Activated naive CD8-positive, alpha-beta T cell treated with anti-CD3 and anti-CD28 coated beads, Interleukin-2, amount 50 U/mL, for 24 hours (primary cell): ENCODE measurements around the gene CYS1.
A peak's percentile ranks its signal among the peaks of the same experiment; 100 is the strongest.

Source experiments
- ATAC-seq: fragments of 150-1000 bp; cut with Tn5 transposase; one replicate; pipeline ENCODE4 v1.10.0; 2021
- DNase-seq: peaks from one replicate; pipeline ENCODE4 v3.0.0; 2021
- H3K27ac Mint-ChIP-seq: one replicate; pipeline ENCODE4 v1.8.0; 2021; ENCODE audit warnings: mild to moderate bottlenecking, mixed read lengths
- H3K27me3 Mint-ChIP-seq: one replicate; pipeline ENCODE4 v1.8.0; 2021; ENCODE audit warnings: mixed read lengths
- H3K36me3 Mint-ChIP-seq: one replicate; pipeline ENCODE4 v1.8.0; 2021; ENCODE audit warnings: low read depth, mixed read lengths
- H3K4me1 Mint-ChIP-seq: one replicate; pipeline ENCODE4 v1.8.0; 2021; ENCODE audit warnings: mixed read lengths
- H3K4me3 Mint-ChIP-seq: one replicate; pipeline ENCODE4 v1.8.0; 2021; ENCODE audit warnings: mild to moderate bottlenecking, moderate library complexity, mixed read lengths
- H3K9me3 Mint-ChIP-seq: one replicate; pipeline ENCODE4 v1.8.0; 2021; ENCODE audit warnings: mixed read lengths

Gene CYS1

DNA sequence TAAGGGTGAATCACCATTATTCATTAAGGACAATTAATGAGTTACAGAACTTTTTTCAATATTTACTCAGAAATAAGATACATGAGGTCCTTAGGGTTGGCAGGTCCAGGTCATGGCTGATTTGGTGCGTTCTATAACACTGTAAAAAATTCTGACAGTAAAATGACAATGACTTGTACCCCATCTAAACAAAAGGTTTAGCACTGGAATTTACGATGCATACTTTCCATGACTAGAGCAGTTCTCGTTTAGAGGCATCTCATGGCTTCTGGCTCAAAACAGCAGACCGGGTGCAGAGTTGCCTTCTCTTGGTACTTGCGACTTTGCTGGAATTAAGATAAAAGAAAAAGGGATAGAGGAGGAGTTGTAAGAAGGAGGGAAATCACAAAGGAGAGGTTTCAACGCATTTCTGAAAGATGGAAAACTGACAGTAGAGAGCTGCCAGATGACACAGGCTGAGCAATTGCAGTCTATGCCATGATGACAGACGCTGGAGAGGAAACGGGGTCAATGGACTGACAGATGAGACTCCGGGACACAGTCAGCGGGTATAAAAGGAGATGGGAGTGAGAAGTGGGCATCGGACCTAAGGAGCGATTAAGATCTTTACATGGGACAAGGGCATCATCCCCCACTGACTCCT, 4.1 kb upstream of the CYS1 start:
- peak overlapping the region; percentile 69 for H3K27ac Mint-ChIP-seq
- H3K36me3 Mint-ChIP-seq: no peaks in the 10 kb centered on the region
- no peak overlapping the region for H3K4me3 Mint-ChIP-seq
- H3K27me3 Mint-ChIP-seq: peaks cover 56% of the 10 kb centered on the region
- DNase-seq: no peak
- ATAC-seq: peak; percentile 30
- peaks cover 31% of the 10 kb centered on the region for H3K4me1 Mint-ChIP-seq
- no peaks in the 10 kb centered on the region for H3K9me3 Mint-ChIP-seq

DNA sequence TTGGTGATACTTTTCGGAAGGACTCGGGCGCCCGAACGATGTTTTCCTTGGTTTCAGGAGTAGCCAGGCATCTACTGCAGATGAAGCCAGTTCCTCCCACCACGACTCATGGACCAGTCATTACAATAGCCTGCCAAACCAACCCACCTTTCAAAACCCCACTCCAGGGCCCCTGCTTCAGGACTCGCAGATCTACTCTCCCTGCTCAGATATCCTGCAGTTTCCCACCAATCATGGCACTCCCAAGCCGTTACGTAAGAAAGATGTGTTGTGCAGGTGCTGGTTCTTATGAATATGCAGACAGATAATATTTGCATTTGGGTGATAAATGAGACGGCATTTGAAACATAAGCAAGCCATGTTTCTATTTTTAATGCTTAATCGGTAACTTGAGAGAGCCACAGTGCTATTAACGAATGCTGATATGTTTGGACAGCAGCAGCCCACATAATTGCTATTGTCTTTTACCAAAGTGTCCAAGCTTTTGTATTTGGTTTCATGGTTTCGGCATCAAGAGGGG, 3.5 kb upstream of the CYS1 start:
- H3K27me3 Mint-ChIP-seq: peaks cover 62% of the 10 kb centered on the region
- H3K36me3 Mint-ChIP-seq: no peaks in the 10 kb centered on the region
- DNase-seq: peak; percentile 23
- H3K4me1 Mint-ChIP-seq: peaks cover 34% of the 10 kb centered on the region
- ATAC-seq: no peak
- H3K9me3 Mint-ChIP-seq: no peaks in the 10 kb centered on the region
- no peak overlapping the region for H3K4me3 Mint-ChIP-seq
- H3K27ac Mint-ChIP-seq: no peak overlapping the region

DNA sequence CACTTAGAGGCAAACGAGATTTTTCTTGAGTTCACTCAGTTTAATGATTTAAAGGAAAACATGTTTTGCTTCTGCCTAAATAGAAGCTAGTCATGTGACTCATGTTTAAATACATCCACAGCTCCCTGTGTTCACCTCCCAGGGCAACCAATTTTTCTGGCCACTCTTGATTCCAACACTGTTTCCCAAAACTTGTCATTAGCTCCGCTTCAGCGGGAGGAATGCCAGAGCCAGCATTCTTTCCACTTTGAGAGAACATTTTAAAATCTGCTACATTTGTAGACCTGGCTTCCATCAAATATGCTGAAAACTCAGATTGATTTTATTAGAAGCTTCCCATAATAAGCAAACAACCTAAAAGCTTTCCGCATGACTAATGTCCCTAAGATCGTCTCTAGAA, 2.8 kb upstream of the CYS1 start:
- DNase-seq (no peak), ATAC-seq (no peak)
- Mint-ChIP-seq H3K4me3 (no peak overlapping the region), H3K27ac (no peak overlapping the region), H3K4me1 (peaks cover 34% of the 10 kb centered on the region), H3K9me3 (no peaks in the 10 kb centered on the region), H3K36me3 (no peaks in the 10 kb centered on the region), H3K27me3 (peaks cover 69% of the 10 kb centered on the region)

DNA sequence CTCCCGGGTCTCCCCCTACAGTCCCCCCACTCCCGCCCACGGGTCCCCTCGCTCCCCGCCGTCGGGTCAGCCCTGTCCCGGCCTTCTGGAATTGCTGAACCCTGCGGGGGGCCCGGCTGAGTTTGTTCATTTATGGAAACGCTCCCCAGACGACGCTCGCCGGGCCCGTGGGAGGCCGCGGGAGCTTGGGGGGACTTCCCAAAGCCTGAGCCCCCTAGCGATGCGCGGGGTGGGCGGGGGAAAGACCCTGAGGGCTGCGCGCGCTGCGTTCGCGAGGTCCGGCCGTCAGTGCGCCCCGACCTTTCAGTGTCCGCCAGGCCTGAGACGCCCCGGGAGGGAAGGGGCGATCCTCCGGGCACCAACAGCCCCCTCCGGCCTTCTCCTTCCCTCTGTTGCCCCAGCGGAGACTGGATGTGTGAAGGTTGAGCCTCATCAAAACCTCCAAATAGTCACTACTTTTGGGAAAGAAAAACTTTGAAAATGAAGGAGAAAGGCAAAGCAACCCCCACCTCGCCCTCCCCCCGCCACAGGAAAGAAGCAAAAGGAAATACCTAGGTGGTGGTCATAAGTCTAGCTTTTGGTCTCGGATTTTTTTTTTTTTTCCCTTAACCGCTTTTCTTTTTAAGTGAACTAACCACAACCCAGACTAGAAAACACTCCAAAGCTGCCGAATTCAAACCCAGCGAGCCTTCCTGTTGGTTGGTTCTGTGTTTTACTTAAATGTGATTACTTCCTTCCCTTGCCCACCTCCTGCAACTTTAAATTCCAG, 509 bp upstream of the CYS1 start:
- DNase-seq: peak; percentile 36
- no peaks in the 10 kb centered on the region for H3K9me3 Mint-ChIP-seq
- no peak overlapping the region for H3K27ac Mint-ChIP-seq
- H3K36me3 Mint-ChIP-seq: no peaks in the 10 kb centered on the region
- H3K4me1 Mint-ChIP-seq: peaks cover 34% of the 10 kb centered on the region
- H3K4me3 Mint-ChIP-seq: peak overlapping the region; percentile 69
- peaks cover 75% of the 10 kb centered on the region for H3K27me3 Mint-ChIP-seq
- ATAC-seq: peak; percentile 38

DNA sequence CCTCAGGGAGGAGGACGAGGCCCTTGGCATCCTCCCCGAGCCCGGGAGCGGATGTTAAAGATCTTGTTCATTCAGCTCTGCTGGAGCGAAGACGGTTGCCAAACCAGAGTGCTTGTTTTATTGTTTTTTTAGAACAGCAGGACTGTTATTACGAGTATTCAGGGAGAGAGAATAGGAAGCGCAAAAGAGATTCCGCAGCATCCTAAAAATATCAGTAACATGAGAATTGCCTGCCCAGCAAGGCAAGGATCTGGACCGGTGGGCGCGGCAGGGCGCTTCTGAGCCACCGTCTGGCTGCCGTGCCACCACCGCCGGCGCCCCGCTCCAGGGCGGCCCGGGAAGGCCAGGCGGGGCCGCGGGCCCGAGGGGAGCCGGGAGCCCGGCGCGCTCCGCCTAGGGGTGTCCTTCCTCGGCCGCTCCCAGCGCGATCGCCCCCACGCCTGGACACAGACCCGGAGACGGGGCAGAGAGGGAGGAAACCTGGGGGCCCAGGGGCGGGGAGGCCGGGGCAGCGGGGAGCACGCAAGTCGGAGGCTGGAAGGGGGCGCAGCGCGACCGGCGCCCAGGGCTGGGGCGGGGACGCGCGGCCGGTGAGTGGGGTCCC, 843 bp downstream of the CYS1 start:
- Mint-ChIP-seq H3K4me1 (peaks cover 32% of the 10 kb centered on the region), H3K9me3 (no peaks in the 10 kb centered on the region), H3K36me3 (no peaks in the 10 kb centered on the region), H3K27ac (peak overlapping the region; percentile 40), H3K27me3 (peaks cover 79% of the 10 kb centered on the region), H3K4me3 (peak overlapping the region; percentile 72)
- ATAC-seq (peak; percentile 13), DNase-seq (peak; percentile 20)

DNA sequence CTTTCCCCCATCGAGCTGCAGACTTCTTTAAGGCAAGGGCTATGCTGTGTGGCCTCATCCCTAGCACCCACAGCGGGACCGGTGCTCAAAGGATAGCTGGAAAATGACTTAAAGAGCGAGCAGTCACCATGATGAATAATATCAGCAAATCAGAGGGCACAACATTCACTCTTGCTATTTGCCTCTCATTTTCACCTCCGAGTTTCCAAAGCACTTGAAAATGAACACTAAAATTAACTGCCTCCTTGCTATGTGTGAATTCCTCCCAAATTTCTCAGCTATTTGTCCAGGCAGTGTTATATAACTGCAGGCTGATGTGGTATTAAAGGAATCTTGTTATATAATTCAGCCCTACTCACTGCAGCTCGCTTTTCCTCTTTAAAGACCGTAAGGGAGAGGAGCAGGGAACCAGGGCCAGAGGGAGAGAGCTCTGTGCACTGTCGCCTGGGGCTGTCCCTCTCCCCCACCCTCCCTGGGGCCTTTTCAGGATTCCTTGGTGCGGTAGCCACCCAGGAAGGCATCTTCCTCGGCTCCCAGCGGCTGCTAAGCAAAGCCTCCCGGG, 1.4 kb downstream of the CYS1 start:
- ATAC-seq: no peak

DNA sequence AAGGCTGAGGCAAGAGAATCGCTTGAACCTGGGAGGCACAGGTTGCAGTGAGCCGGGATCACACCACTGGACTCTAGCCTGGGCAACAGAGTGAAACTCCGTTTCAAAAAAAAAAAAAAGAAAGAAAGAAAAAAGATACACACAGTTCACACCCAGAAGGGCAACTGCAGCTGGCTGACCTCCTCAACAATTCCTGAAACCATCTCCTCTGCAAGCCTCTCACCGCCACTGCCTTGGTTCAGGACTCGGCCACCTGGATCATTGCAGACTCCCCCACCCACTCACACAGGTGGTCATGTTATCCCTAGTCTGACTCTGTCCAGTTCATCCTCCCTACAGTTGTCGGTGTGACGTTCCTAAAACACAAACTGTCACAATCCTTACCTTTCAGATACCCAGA, 2.2 kb downstream of the CYS1 start:
- H3K4me3 Mint-ChIP-seq: no peak overlapping the region
- H3K27ac Mint-ChIP-seq: peak overlapping the region; percentile 20
- no peaks in the 10 kb centered on the region for H3K36me3 Mint-ChIP-seq
- ATAC-seq: no peak
- no peaks in the 10 kb centered on the region for H3K9me3 Mint-ChIP-seq
- peaks cover 18% of the 10 kb centered on the region for H3K4me1 Mint-ChIP-seq
- peaks cover 77% of the 10 kb centered on the region for H3K27me3 Mint-ChIP-seq
- no peak for DNase-seq

More for the DNA sequence above, 1.4 kb downstream of the CYS1 start:
- peaks cover 26% of the 10 kb centered on the region for H3K4me1 Mint-ChIP-seq
- peak overlapping the region; percentile 40 for H3K27ac Mint-ChIP-seq
- H3K9me3 Mint-ChIP-seq: no peaks in the 10 kb centered on the region
- no peaks in the 10 kb centered on the region for H3K36me3 Mint-ChIP-seq
- no peak for DNase-seq
- peaks cover 80% of the 10 kb centered on the region for H3K27me3 Mint-ChIP-seq
- peak overlapping the region; percentile 72 for H3K4me3 Mint-ChIP-seq

DNA sequence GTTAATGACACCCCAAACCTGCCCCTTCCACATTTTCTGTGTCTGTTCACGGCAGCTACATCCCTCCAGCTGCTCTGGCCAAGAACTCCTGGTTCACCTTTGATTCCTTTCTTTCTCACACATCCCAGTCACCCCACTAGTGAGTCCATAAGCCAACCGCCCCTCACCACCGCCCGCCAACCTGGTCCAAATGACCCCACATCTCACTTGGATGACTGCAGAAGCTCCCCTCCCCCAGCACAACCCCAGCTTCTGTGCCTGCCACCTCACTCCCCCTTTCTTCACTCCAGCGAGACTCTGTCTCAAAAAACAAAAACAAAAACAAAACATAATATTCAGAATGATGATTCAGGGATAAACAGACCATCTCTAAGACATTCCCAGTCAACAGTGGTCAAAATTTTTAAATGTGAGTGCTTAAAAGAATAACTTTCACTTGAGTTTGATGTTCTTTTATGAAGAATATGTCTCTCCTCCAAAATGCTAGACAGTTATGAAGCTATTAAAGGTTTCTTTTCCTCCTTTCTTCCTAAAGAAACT, 3.2 kb downstream of the CYS1 start:
- H3K27me3 Mint-ChIP-seq: peaks cover 73% of the 10 kb centered on the region
- no peak for DNase-seq
- H3K9me3 Mint-ChIP-seq: no peaks in the 10 kb centered on the region
- no peak overlapping the region for H3K27ac Mint-ChIP-seq
- H3K36me3 Mint-ChIP-seq: no peaks in the 10 kb centered on the region
- peaks cover 19% of the 10 kb centered on the region for H3K4me1 Mint-ChIP-seq
- H3K4me3 Mint-ChIP-seq: no peak overlapping the region
- no peak for ATAC-seq

DNA sequence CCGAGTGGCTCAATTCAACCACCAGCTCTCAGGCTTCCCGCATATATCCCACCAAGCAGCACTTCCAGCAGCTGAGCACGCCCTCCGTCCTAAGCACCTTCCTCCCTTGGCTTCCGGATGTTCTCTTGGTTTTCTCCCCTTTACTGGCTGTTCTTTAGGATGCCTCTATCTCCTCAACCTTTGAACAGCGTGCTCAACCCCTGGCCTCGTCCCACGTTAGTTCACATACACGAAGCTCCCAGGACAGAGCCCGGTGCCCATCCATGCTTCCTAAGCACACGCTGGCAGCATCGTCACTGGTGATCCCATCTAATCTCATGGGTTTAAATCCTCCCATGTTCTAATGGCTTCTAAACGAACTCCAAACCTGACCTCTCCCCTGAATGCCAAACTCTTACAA, 3.7 kb downstream of the CYS1 start:
- DNase-seq (no peak), ATAC-seq (no peak)
- Mint-ChIP-seq H3K36me3 (no peaks in the 10 kb centered on the region), H3K27ac (no peak overlapping the region), H3K9me3 (no peaks in the 10 kb centered on the region), H3K4me3 (no peak overlapping the region), H3K4me1 (peaks cover 15% of the 10 kb centered on the region), H3K27me3 (peaks cover 72% of the 10 kb centered on the region)

DNA sequence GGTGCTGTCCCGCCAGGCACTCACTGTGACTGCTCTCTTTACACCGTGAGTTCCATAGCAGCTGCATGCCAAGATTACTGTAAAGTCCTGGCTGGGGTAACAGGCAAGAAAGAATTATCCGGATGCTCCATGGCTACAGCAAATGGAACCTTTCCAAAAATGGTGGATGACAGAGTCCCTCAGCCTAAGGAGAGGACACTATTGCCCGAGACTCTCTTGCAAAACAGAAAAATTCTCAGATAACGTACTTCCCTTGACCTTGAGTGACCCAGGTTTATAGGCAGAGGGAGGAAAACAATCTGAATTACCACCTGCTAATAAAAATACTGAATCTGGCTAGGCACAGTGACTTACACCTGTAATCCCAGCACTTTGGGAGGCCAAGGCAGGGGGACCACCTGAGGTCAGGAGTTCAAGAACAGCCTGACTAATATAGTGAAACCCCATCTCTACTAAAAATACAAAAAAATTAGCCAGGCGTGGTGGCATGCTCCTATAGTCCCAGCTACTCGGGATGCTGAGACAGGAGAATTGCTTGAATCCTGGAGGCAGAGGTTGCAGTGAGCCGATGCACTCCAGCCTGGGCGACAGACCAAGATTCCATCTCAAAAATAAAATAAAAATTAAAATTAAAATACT, 4.5 kb downstream of the CYS1 start:
- Mint-ChIP-seq H3K4me3 (no peak overlapping the region), H3K27me3 (peaks cover 64% of the 10 kb centered on the region), H3K36me3 (no peaks in the 10 kb centered on the region), H3K4me1 (peaks cover 7% of the 10 kb centered on the region), H3K27ac (no peak overlapping the region), H3K9me3 (no peaks in the 10 kb centered on the region)
- ATAC-seq (no peak), DNase-seq (no peak)

DNA sequence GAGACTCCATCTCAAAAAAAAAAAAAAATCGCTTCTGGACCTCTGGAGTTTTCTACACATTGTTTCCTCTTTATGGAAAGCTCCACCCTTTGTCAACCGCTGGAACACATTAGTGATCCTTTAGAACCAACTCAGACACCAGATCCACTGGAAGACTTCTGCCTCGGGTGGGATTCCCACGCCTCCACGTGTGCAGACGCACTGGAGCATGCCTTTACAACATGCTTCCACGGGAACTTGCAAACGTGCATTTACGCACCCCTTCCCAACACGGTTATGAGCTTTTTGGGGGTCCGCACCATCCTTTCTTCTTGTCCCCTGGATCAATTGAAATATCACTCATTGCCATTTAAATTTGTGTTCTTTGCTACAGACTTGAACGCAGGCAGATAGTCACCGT, 5.1 kb downstream of the CYS1 start:
- Mint-ChIP-seq H3K9me3 (no peaks in the 10 kb centered on the region), H3K36me3 (no peaks in the 10 kb centered on the region), H3K4me3 (no peak overlapping the region), H3K27me3 (peaks cover 64% of the 10 kb centered on the region), H3K4me1 (peaks cover 7% of the 10 kb centered on the region), H3K27ac (no peak overlapping the region)
- ATAC-seq (no peak), DNase-seq (no peak)

DNA sequence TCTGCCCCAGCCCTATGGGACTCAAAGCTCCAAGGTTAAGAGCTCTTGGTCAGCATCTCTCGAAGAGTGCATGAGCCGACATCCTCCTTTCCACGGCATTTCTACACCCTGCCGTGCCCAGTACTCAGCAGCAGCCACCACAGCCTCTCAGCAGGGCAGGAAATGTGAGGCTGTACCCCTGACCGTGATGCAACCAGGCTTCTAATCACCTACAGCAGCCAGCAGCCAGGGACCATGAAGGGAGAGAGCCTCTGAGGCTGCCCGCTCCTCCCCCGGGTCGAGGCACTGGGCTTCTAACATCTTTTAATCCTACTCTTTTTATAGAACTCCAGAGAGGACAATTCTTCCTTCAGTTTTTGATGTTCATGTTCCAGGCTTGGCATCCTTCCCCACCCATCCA, 6.5 kb downstream of the CYS1 start:
- Mint-ChIP-seq H3K9me3 (no peaks in the 10 kb centered on the region), H3K27me3 (peaks cover 58% of the 10 kb centered on the region), H3K27ac (no peak overlapping the region), H3K36me3 (no peaks in the 10 kb centered on the region), H3K4me1 (peaks cover 3% of the 10 kb centered on the region), H3K4me3 (no peak overlapping the region)
- DNase-seq: no peak
- no peak for ATAC-seq

DNA sequence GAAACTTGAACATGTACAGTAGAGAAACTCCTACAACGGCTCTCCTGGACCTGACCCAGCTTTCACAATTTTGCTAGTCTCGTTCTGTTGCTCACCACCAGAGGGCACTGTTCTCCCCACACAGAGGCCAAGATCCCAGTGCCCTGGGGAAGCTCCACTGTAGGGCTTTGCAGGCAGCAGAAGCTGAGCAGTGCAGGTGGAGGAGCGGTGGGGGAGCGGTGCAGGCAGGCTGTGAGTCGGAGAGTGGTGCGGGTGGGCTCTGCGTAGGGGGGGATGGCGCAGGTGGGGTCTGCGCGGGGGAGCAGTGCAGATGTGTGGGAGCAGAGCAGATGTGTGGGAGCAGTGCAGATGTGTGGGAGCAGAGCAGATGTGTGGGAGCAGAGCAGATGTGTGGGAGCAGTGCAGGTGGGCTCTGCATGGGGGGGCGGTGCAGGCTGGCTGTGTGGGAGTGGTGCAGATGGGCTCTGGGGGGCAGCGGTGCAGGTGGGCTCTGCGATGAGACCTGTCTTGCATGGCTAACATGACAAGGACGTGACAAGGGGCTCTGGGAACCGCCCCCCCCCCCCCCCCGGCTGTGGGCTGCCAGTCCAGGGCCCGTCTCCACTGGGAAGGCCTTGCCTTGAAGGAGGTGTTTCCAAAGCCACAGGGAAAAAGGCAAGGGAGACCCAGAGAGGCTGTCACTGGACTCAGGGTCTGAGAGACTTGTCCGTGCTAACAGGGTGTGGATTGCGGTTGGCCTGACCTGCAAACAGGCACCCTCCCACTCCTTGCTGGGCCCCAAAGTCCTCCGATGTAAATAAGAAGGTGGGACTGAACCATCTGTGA, 7.3 kb downstream of the CYS1 start:
- ATAC-seq: peak; percentile 97
- DNase-seq: peak; percentile 75
- H3K4me3 Mint-ChIP-seq: no peak overlapping the region
- peaks cover 49% of the 10 kb centered on the region for H3K27me3 Mint-ChIP-seq
- peaks cover 3% of the 10 kb centered on the region for H3K4me1 Mint-ChIP-seq
- H3K36me3 Mint-ChIP-seq: no peaks in the 10 kb centered on the region
- H3K27ac Mint-ChIP-seq: no peak overlapping the region
- peaks cover 3% of the 10 kb centered on the region for H3K9me3 Mint-ChIP-seq
